SK-N-MC (cell line): Measurements from ENCODE around the gene ZNF619.
A peak's percentile ranks its signal among the peaks of the same experiment; 100 is the strongest.

Experiments used
- DNase-seq: peaks from one replicate; pipeline ENCODE4 v3.0.0-alpha.2; 2011; ENCODE audit warnings: low read depth, low spot score
- H3K27ac ChIP-seq: fragments of 200-600 bp; sonication (generic); 2 replicates; pipeline ENCODE4 v1.5.1; 2016; ENCODE audit warnings: mixed run types
- H3K36me3 ChIP-seq: fragments of 200-600 bp; sonication (generic); 2 replicates; pipeline ENCODE4 v1.6.1; 2017; ENCODE audit warnings: antibody characterized with exemption, low read length, mixed read lengths; ENCODE audit not compliant: insufficient read depth
- H3K4me3 ChIP-seq: fragments of 200-600 bp; sonication (generic); 2 replicates; pipeline ENCODE4 v1.5.1; 2016
- H3K9ac ChIP-seq: fragments of 200-600 bp; sonication (generic); 2 replicates; pipeline ENCODE4 v1.8.0; 2017; ENCODE audit warnings: mixed run types, mixed read lengths; ENCODE audit not compliant: insufficient read length
- H3K9me3 ChIP-seq: fragments of 200-600 bp; sonication (generic); 2 replicates; pipeline ENCODE4 v1.6.1; 2017; ENCODE audit warnings: low read depth, mild to moderate bottlenecking, antibody characterized with exemption, low read length, moderate library complexity, mixed read lengths
- EZH2 ChIP-seq: fragments of 200-600 bp; sonication (generic); IDR thresholded peaks from one replicate; pipeline ENCODE4 v1.6.1; 2017; ENCODE audit warnings: antibody characterized with exemption
- FOXP2 ChIP-seq: optimal IDR thresholded peaks from 2 replicates; pipeline ENCODE3; 2011; ENCODE audit warnings: mild to moderate bottlenecking, moderate library complexity; ENCODE audit not compliant: insufficient read depth; ENCODE audit errors: extremely low read length, control extremely low read depth
- POLR2AphosphoS5 ChIP-seq: IDR thresholded peaks from 2 replicates; pipeline ENCODE4 v1.6.1; 2012; ENCODE audit warnings: mild to moderate bottlenecking, low read depth, low read length, borderline replicate concordance

ZNF619 gene

DNA sequence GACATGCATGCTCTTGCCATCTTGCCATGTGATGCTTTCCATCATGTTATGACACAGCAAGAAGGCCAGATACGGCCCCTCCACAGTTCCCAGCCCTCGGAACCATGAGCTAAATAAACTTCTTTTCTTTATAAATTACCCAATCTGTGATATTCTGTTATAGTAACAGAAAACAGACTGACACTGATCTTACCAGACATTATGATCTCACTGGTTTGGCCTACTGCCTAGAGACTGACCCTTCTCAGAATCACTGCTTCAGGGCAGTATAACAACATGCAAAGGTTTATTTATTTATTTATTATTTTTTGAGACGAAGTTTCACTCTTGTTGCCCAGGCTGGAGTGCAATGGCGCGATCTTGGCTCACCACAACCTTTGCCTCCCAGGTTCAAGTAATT is 14.0 kb downstream of the ZNF619 start:
- TF ChIP-seq FOXP2 (no peak), POLR2AphosphoS5 (no peak), EZH2 (no peak)
- Histone ChIP-seq H3K4me3 (no peak overlapping the region), H3K9me3 (no peaks in the 10 kb centered on the region), H3K9ac (no peak overlapping the region), H3K27ac (no peak overlapping the region), H3K36me3 (no peaks in the 10 kb centered on the region)
- no peak for DNase-seq

DNA sequence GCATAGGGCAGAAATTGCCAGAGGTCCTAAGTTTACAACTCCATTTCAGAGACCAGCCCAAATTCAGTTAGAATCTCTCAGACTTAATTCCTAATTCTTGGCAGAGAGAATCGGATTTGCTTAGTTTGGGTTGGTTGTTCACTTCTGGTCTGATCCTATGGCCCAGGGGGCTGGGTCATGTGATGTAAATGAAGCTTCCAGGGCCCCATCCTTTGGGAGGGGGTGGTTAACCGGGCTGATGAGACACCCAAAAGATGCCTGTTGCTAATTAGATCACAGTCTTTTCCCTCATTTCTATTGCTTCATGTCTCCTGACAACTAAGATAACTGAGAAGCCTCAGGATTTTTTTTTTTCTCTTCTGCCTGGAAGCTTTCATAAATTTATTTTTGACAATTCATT is 17.8 kb downstream of the ZNF619 start:
- no peak for DNase-seq
- Histone ChIP-seq H3K36me3 (no peaks in the 10 kb centered on the region), H3K27ac (no peak overlapping the region), H3K9ac (no peak overlapping the region), H3K4me3 (no peak overlapping the region), H3K9me3 (no peaks in the 10 kb centered on the region)
- no peak for TF ChIP-seq EZH2
- no peak for TF ChIP-seq FOXP2
- no peak for TF ChIP-seq POLR2AphosphoS5

DNA sequence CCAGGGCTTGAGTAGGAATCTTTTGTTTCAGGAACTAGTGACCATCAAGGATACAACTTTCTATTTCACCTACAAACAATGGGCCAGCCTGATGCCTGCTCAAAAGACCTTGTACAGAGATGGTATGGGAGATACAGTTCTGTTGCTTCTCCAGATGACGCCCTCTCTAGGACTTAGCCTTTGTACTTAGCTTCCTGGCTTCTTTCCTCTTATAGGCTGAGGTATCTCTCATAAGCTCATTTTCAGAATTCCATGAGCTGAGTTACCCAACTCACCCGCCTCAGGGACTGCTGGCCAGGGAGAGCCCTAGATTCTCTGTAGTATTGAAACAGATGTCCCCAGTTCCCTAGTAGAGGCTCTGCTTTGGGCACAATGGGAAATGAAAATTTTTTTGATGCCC is 20.4 kb downstream of the ZNF619 start:
- no peaks in the 10 kb centered on the region for H3K36me3 ChIP-seq
- H3K27ac ChIP-seq: no peak overlapping the region
- H3K9ac ChIP-seq: no peak overlapping the region
- no peak for DNase-seq
- TF ChIP-seq POLR2AphosphoS5: no peak
- TF ChIP-seq FOXP2: no peak
- no peak for TF ChIP-seq EZH2
- no peaks in the 10 kb centered on the region for H3K9me3 ChIP-seq
- no peak overlapping the region for H3K4me3 ChIP-seq

DNA sequence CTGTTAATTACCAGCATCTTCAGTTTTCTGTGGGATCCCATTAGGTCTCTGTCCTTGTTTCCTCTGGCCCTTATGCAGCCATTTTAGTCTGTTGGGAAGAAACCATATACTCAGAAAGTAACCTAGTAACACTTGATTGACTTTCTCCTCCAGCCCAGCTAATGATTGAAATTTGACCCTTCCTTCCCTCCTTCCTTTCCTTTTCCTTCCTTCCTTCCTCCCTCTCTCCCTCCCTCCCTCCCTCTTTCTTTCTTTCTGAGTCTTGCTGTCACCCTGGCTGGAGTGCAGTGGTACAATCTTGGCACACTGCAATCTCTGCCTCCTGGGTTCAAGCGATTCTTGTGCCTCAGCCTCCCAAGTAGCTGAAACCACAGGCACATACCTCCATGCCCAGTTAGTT is 23.0 kb downstream of the ZNF619 start:
- H3K4me3 ChIP-seq: no peak overlapping the region
- H3K27ac ChIP-seq: no peak overlapping the region
- TF ChIP-seq FOXP2: no peak
- no peak for TF ChIP-seq EZH2
- TF ChIP-seq POLR2AphosphoS5: no peak
- H3K9ac ChIP-seq: no peak overlapping the region
- no peaks in the 10 kb centered on the region for H3K9me3 ChIP-seq
- no peak for DNase-seq
- no peaks in the 10 kb centered on the region for H3K36me3 ChIP-seq

- DNase-seq: no peak
- H3K36me3 ChIP-seq: no peaks in the 10 kb centered on the region
- no peak overlapping the region for H3K9ac ChIP-seq
- H3K27ac ChIP-seq: no peak overlapping the region
- TF ChIP-seq POLR2AphosphoS5 (no peak), FOXP2 (no peak), EZH2 (no peak)
- no peak overlapping the region for H3K4me3 ChIP-seq
- H3K9me3 ChIP-seq: no peaks in the 10 kb centered on the region
These were observed 25.1 kb downstream of the ZNF619 start for GRCh38 chr3:40502034-40502433.

DNA sequence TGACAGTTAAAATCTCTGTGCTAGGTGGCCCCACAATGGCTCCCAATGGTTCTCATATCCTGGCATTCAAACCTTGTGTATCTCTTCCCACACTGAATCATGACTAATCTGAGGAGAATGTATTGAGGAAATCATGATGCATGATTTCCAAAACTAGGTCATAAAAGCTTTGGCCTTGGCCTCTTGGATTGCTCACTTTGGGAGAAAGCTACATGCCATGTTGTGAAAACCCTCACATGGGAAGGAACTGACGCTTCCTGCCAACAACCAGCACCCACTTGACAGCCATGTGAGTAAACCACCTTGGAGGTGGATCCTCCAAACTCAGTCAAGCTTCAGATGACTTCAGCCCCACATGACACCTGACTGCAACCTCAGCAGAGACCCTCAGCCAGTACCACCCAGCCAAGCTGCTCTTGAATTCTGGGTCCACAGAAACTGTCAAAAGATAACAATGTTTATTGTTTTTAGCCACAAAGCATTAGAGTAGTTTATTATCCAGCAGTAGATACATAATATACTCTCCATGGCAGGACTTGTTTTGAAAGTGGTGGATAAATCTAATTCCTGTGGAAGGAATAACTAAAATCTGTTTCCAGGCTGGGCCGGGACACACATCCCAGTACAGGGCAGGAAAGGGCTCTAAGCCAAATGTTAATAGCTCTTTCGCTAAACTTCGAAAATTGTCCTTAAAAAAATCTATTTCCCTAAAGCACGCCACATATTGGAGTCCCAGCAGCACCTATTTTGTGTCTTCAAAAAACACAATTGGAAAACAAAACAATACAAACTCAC is 27.9 kb downstream of the ZNF619 start:
- DNase-seq: no peak
- Histone ChIP-seq H3K36me3 (peaks cover 4% of the 10 kb centered on the region; the same call in 1 of the 2 replicates), H3K9ac (no peak overlapping the region), H3K9me3 (no peaks in the 10 kb centered on the region), H3K4me3 (peak overlapping the region; percentile 76; the same call in 1 of the 2 replicates), H3K27ac (no peak overlapping the region)
- TF ChIP-seq EZH2: no peak
- TF ChIP-seq POLR2AphosphoS5: no peak
- TF ChIP-seq FOXP2: no peak

DNA sequence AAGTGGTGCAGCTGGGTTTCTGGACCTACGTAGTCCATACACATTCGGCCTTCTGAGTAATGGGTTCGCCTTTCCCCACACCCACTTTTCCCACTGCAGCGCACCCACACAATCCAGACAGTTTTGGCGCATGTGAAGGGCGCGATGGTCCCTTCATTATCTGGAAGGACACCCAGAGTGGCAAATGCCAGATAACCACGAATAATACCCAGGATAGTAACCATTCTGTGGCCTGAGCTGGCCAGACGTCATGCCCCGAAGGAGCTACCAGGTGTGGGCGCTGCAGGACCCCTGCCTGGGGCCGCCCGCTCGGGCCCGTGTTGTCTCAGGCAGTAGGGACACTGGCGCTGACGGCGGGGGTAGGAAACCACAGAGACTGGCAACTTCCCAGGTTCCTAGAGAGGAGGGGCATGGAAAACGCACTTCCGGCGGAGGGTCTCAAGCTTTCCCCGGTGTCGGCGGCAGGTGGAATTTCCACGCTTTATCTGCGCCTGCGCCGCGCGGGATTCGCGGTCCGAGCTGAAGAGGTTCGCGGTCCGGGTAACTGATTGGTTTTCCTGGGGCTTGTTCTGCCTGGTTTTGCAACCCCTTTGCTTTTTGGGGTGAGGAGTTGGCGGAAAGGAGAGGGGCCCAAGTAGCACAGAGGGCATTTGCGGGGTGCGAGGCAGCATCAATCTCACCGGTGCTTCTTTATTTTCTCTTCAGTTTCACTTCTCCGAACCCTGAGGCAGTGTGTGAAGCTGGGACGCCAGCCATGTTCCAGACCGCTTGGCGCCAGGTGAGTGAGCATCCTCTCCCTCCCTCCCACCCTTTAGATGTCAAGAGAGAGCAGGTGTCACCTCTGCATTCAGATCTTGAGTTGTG is 28.9 kb downstream of the ZNF619 start, which contains the start of gene ZNF620:
Gene ZNF620 (plus strand): TSS at position 441 of the 864 bp plus-strand sequence. CDS start 314 bp downstream, at position 755.
- TF ChIP-seq POLR2AphosphoS5 (peak; percentile 77), EZH2 (no peak), FOXP2 (no peak)
- Histone ChIP-seq H3K9ac (peak within 1 kb of the TSS; percentile 64), H3K4me3 (peak within 1 kb of the TSS; percentile 76), H3K9me3 (no peaks in the 10 kb centered on the region), H3K27ac (no peak within 1 kb of the TSS), H3K36me3 (peaks cover 4% of the 10 kb centered on the region; the same call in 1 of the 2 replicates)
- peak; percentile 22 for DNase-seq

DNA sequence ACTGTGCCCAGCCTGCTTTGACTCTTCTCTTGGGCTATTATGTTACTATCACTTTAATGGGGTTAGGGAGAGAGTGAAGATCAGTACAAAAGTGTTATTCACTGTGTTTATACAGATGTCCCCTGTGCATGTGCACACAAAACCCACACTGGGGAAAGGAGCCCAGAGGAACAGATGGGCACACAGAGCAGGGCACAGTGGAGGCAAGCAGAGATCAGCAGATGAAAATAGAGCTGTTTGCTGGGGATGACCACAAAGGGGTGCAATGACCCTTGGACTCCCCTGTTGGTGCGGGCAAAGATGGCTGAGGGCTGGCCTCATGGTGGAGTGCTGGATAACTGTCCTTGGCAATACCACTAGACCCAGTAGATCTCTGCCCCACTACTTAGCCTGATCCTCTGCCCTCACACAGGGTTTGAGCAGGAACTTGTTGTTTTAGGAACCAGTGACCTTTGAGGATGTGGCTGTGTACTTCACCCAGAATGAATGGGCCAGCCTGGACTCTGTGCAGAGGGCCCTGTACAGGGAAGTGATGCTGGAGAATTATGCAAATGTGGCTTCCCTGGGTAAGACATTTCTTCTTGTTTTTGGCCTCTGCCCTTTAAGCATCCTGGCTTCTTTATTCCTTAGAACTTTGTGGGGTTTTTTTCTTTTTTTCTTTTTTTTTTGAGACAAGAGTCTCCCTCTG is 34.3 kb downstream of the ZNF619 start:
- Histone ChIP-seq H3K27ac (no peak overlapping the region), H3K9ac (no peak overlapping the region), H3K4me3 (no peak overlapping the region), H3K9me3 (no peaks in the 10 kb centered on the region), H3K36me3 (peaks cover 12% of the 10 kb centered on the region; the same call in 1 of the 2 replicates)
- no peak for DNase-seq
- TF ChIP-seq POLR2AphosphoS5 (no peak), FOXP2 (no peak), EZH2 (no peak)
